ENCODE data around the gene ACSL3. TPM values are rescaled to one million over a fixed set of nuclear protein-coding genes. Genes with fewer than 3 reads are reported as not detected.

ACSL3 gene
- total RNA-seq, 4 donors from 2014 or later = 34.7 to 56.8 (median 38.2) TPM

- H3K36me3 ChIP-seq = no peaks in the 10 kb centered on the region
- no peak overlapping the region for H3K4me3 ChIP-seq
- no peaks in the 10 kb centered on the region for H3K4me1 ChIP-seq
- H3K27me3 ChIP-seq = no peaks in the 10 kb centered on the region
- no peaks in the 10 kb centered on the region for H3K9me3 ChIP-seq
- ATAC-seq (no peak), DNase-seq (no peak)
- in situ Hi-C loops (cut with MboI; ENCODE audit: low sequenced_read_pairs in 4 of 4) (loop anchor here in 1 of 4 donors (25.0 kb wide), 1 partner anchor 823 kb away; no protein-coding TSS in a partner anchor), intact Hi-C loops (cut with DNase I; ENCODE audit: low total_unique reads) (no loop called here)
- TF ChIP-seq CTCF (IDR thresholded peaks at IDR 0.05 in 4 of 5, conservative IDR thresholded peaks at IDR 0.05 in 1 of 5) (no peak), POLR2A (IDR thresholded peaks at IDR 0.05) (no peak)
- H3K27ac ChIP-seq = no peak overlapping the region
Measured at GRCh38 chr2:222964376-222965031, 103.7 kb downstream of the ACSL3 start.

GRCh38 chr2:222965555-222965954 is 104.7 kb downstream of the ACSL3 start:
- Histone ChIP-seq H3K4me3 (no peak overlapping the region), H3K9me3 (no peaks in the 10 kb centered on the region), H3K36me3 (no peaks in the 10 kb centered on the region), H3K27me3 (no peaks in the 10 kb centered on the region), H3K4me1 (no peaks in the 10 kb centered on the region), H3K27ac (no peak overlapping the region)
- in situ Hi-C loops (cut with MboI; ENCODE audit: low sequenced_read_pairs in 4 of 4) = loop anchor here in 1 of 4 donors (25.0 kb wide), 1 partner anchor 822 kb away; no protein-coding TSS in a partner anchor
- ATAC-seq = no peak
- no peak for DNase-seq
- intact Hi-C loops (cut with DNase I; ENCODE audit: low total_unique reads) = no loop called here
- TF ChIP-seq POLR2A (IDR thresholded peaks at IDR 0.05) (no peak), CTCF (IDR thresholded peaks at IDR 0.05 in 4 of 5, conservative IDR thresholded peaks at IDR 0.05 in 1 of 5) (no peak)

- no peak overlapping the region for H3K4me3 ChIP-seq
- H3K27ac ChIP-seq = no peak overlapping the region
- H3K4me1 ChIP-seq = peaks cover 0 to 7% of the 10 kb centered on the region in 2 donors
- no peaks in the 10 kb centered on the region for H3K27me3 ChIP-seq
- TF ChIP-seq CTCF (IDR thresholded peaks at IDR 0.05 in 4 of 5, conservative IDR thresholded peaks at IDR 0.05 in 1 of 5) = no peak
- TF ChIP-seq POLR2A (IDR thresholded peaks at IDR 0.05) = no peak
- H3K36me3 ChIP-seq = no peaks in the 10 kb centered on the region
- in situ Hi-C loops (cut with MboI; ENCODE audit: low sequenced_read_pairs in 4 of 4) = loop anchor here in 1 of 4 donors (25.0 kb wide), 1 partner anchor 819 kb away; no protein-coding TSS in a partner anchor
- no peaks in the 10 kb centered on the region for H3K9me3 ChIP-seq
- intact Hi-C loops (cut with DNase I; ENCODE audit: low total_unique reads) = no loop called here
- ATAC-seq (no peak), DNase-seq (no peak)
Measured at GRCh38 chr2:222968550-222969155, 107.8 kb downstream of the ACSL3 start.

- TF ChIP-seq POLR2A (IDR thresholded peaks at IDR 0.05) (no peak), CTCF (IDR thresholded peaks at IDR 0.05 in 4 of 5, conservative IDR thresholded peaks at IDR 0.05 in 1 of 5) (no peak)
- intact Hi-C loops (cut with DNase I; ENCODE audit: low total_unique reads) (no loop called here), in situ Hi-C loops (cut with MboI; ENCODE audit: low sequenced_read_pairs in 4 of 4) (loop anchor here in 1 of 4 donors (25.0 kb wide), 1 partner anchor 818 kb away; no protein-coding TSS in a partner anchor)
- H3K27me3 ChIP-seq = no peaks in the 10 kb centered on the region
- DNase-seq (no peak), ATAC-seq (no peak)
- H3K9me3 ChIP-seq = no peaks in the 10 kb centered on the region
- H3K4me1 ChIP-seq = peaks cover 0 to 8% of the 10 kb centered on the region in 2 donors
- H3K36me3 ChIP-seq = no peaks in the 10 kb centered on the region
- no peak overlapping the region for H3K27ac ChIP-seq
- H3K4me3 ChIP-seq = no peak overlapping the region
Measured at GRCh38 chr2:222969491-222969890, 108.7 kb downstream of the ACSL3 start.
